BJ (cell line): ENCODE data around the gene HUNK. TPM values are rescaled to one million over a fixed set of nuclear protein-coding genes. Genes with fewer than 3 reads are reported as not detected.

Source experiments
- CTCF ChIA-PET: fragments of 350-600 bp; formaldehyde crosslinking; extraction: SDS; loops from one replicate; lab custom pipeline; 2021; ENCODE audit warnings: antibody characterized with exemption, inconsistent platforms; lab: Yijun Ruan, JAX
- POLR2A ChIA-PET: fragments of 300-600 bp; sonication (Branson Sonifier 250); formaldehyde crosslinking; extraction: SDS; loops from one replicate; lab custom pipeline; 2021; ENCODE audit warnings: antibody characterized with exemption; lab: Charles Lee
- DNase-seq: peaks from one replicate; pipeline ENCODE4 v3.0.0-alpha.2; 2011; ENCODE audit warnings: low read depth
- H3K27me3 ChIP-seq: 2 replicates; pipeline ENCODE4 v1.6.0; 2011; ENCODE audit warnings: low read length; ENCODE audit not compliant: control insufficient read depth, insufficient read depth
- H3K36me3 ChIP-seq: 2 replicates; pipeline ENCODE4 v1.5.1; 2011; ENCODE audit warnings: low read length; ENCODE audit not compliant: control insufficient read depth, insufficient read depth
- H3K4me3 ChIP-seq: 2 replicates; pipeline ENCODE4 v1.5.1; 2011; ENCODE audit warnings: low read depth, mild to moderate bottlenecking, control low read depth, low read length
- CTCF ChIP-seq: IDR thresholded peaks from 2 replicates; pipeline ENCODE4 v1.5.1; 2011; ENCODE audit warnings: low read depth, mild to moderate bottlenecking, control low read depth, inconsistent platforms, low read length, moderate library complexity; ENCODE audit not compliant: insufficient read depth
- polyA plus RNA-seq: library from polyadenylated mRNA; depleted of rRNA; stranded (reverse); fragments of >200 nt; gene quantifications from 2 replicates; pipeline ENCODE4 v1.2.3, GENCODE V29; 2011

Gene HUNK
- polyA plus RNA-seq, 1 experiment = 0.70 TPM

GRCh38 chr21:31887391-31887841 lies 14.6 kb downstream of the HUNK start:
- ChIA-PET CTCF (no interaction called here), POLR2A (no interaction called here)
- no peak for TF ChIP-seq CTCF
- Histone ChIP-seq H3K27me3 (no peaks in the 10 kb centered on the region), H3K36me3 (no peaks in the 10 kb centered on the region), H3K4me3 (no peak overlapping the region)
- no peak for DNase-seq

- Histone ChIP-seq H3K4me3 (no peak overlapping the region), H3K27me3 (no peaks in the 10 kb centered on the region), H3K36me3 (no peaks in the 10 kb centered on the region)
- DNase-seq = no peak
- POLR2A ChIA-PET = no interaction called here
- no peak for TF ChIP-seq CTCF
- CTCF ChIA-PET = interaction anchor here (0.6 to 1.7 kb wide), 4 partner anchors 12 to 803 kb away, joined by 3 to 10 read pairs (median 4); no protein-coding TSS in a partner anchor
These were observed 16.1 kb downstream of the HUNK start for GRCh38 chr21:31888936-31889371.

- Histone ChIP-seq H3K36me3 (no peaks in the 10 kb centered on the region), H3K27me3 (no peaks in the 10 kb centered on the region), H3K4me3 (no peak overlapping the region)
- no peak for TF ChIP-seq CTCF
- DNase-seq = no peak
- ChIA-PET CTCF (interaction anchor here (0.6 to 1.7 kb wide), 4 partner anchors 11 to 803 kb away, joined by 3 to 10 read pairs (median 4); no protein-coding TSS in a partner anchor), POLR2A (no interaction called here)
These were observed 16.6 kb downstream of the HUNK start for GRCh38 chr21:31889460-31889859.

GRCh38 chr21:31892686-31893085 lies 19.9 kb downstream of the HUNK start:
- Histone ChIP-seq H3K36me3 (no peaks in the 10 kb centered on the region), H3K27me3 (no peaks in the 10 kb centered on the region), H3K4me3 (no peak overlapping the region)
- CTCF ChIA-PET = interaction anchor here (0.6 kb wide), 1 partner anchor 347 kb away, joined by 3 read pairs; no protein-coding TSS in a partner anchor
- TF ChIP-seq CTCF = no peak
- no peak for DNase-seq
- POLR2A ChIA-PET = no interaction called here

- TF ChIP-seq CTCF = no peak
- ChIA-PET CTCF (interaction anchor here (0.9 to 1.5 kb wide), 4 partner anchors 10 to 21 kb away, joined by 3 to 4 read pairs (median 4); partner anchors contain the start of gene HUNK), POLR2A (no interaction called here)
- DNase-seq = no peak
- Histone ChIP-seq H3K36me3 (no peaks in the 10 kb centered on the region), H3K4me3 (no peak overlapping the region), H3K27me3 (no peaks in the 10 kb centered on the region)
These were observed 21.1 kb downstream of the HUNK start for GRCh38 chr21:31893851-31894415.
